GM23248 (cell line): ENCODE results near the gene SP9.

Source experiments
- EZH2 ChIP-seq: fragments of 200-600 bp; sonication (generic); IDR thresholded peaks from 2 replicates; pipeline ENCODE4 v1.6.1; 2018; ENCODE audit warnings: antibody characterized with exemption, mild to moderate bottlenecking; ENCODE audit not compliant: insufficient read depth, poor library complexity, severe bottlenecking
- EZH2phosphoT487 ChIP-seq: fragments of 200-600 bp; sonication (generic); IDR thresholded peaks from 2 replicates; pipeline ENCODE4 v1.6.1; 2018; ENCODE audit warnings: antibody characterized with exemption, moderate library complexity, mild to moderate bottlenecking, low read depth; ENCODE audit not compliant: insufficient read depth

- TF ChIP-seq EZH2phosphoT487 (no peak), EZH2 (no peak)
Observed at GRCh38 chr2:174334278-174334715, 457 bp upstream of the SP9 start.
